Gastrocnemius medialis (tissue), 4 donors: ENCODE results near the gene CDK16. TPM values are rescaled to one million over a fixed set of nuclear protein-coding genes. Genes with fewer than 3 reads are reported as not detected.

Source experiments
- ATAC-seq, 2 donors: fragments of 150-250 bp; one replicate each; pipeline ENCODE4 v1.9.1; 2016
- DNase-seq, 2 donors: peaks; one replicate each; pipeline ENCODE4 v3.0.0-alpha.2; 2019
- H3K27ac ChIP-seq, 4 donors: fragments of 200-600 bp; sonication (generic); 1 replicate in 1 of 4; 2 replicates in 3 of 4; pipeline ENCODE4 v1.5.1; 2016 to 2018; ENCODE audit warnings: mild to moderate bottlenecking in 2 of 4, moderate library complexity in 1 of 4
- H3K27me3 ChIP-seq, 3 donors: fragments of 200-600 bp; sonication (generic) in 2 of 3; 1 replicate in 1 of 3; 2 replicates in 2 of 3; pipeline versions ENCODE4 v1.5.1 to v1.6.0; 2016 to 2019; ENCODE audit warnings: mild to moderate bottlenecking in 1 of 3, moderate library complexity in 1 of 3
- H3K36me3 ChIP-seq, 2 donors: fragments of 200-600 bp; sonication (generic) in 1 of 2; one replicate each; pipeline ENCODE4 v1.5.1; 2017 to 2018
- H3K4me1 ChIP-seq, 2 donors: fragments of 200-600 bp; sonication (generic) in 1 of 2; one replicate each; pipeline ENCODE4 v1.5.1; 2016 to 2017; ENCODE audit warnings: mild to moderate bottlenecking in 2 of 2
- H3K4me3 ChIP-seq, 4 donors: fragments of 200-600 bp; sonication (generic) in 3 of 4; 1 replicate in 1 of 4; 2 replicates in 3 of 4; pipeline ENCODE4 v1.5.1; 2016 to 2019; ENCODE audit warnings: mild to moderate bottlenecking in 2 of 4
- H3K9me3 ChIP-seq, 3 donors: fragments of 200-600 bp; sonication (generic) in 2 of 3; 1 replicate in 1 of 3; 2 replicates in 2 of 3; pipeline ENCODE4 v1.5.1; 2016 to 2019
- POLR2A ChIP-seq, 2 donors: fragments of 450-650 bp; IDR thresholded peaks; one replicate each; pipeline ENCODE4 v1.6.1; 2017; ENCODE audit warnings: antibody characterized with exemption in 2 of 2, mild to moderate bottlenecking in 2 of 2, moderate library complexity in 2 of 2
- in situ Hi-C, 4 donors: fragments of 200-750 bp; cut with MboI; loops; one replicate each; pipeline versions ENCODE4 v1.15.0 to v1.8.0; 2017; ENCODE audit warnings: low sequenced_read_pairs in 4 of 4
- intact Hi-C: fragments of 100-400 bp; cut with DNase I; formaldehyde crosslinking; loops from one replicate; pipeline ENCODE4 v1.15.1; 2023; ENCODE audit warnings: low total_unique reads
- total RNA-seq, 4 donors: library from RNA; depleted of rRNA; stranded (reverse); fragments of >200 nt; gene quantifications; one replicate each; pipeline versions ENCODE4 v1.1.0 to v1.2.3, GENCODE V29; 2016
- TF ChIP-seq, protein P1 (sequence below), 5 experiments: fragments of 450-650 bp in 3 of 5; fragments of 200-600 bp in 2 of 5; sonication (generic) in 2 of 5; IDR thresholded peaks in 4 of 5; conservative IDR thresholded peaks in 1 of 5; 1 replicate in 4 of 5; 2 replicates in 1 of 5; pipeline ENCODE4 v1.5.1; 2016 to 2019; ENCODE audit warnings: antibody characterized with exemption in 5 of 5, mild to moderate bottlenecking in 3 of 5, moderate library complexity in 3 of 5

CDK16 gene
- total RNA-seq, 4 donors from 2014 or later = 124 to 208 (median 178) TPM

DNA sequence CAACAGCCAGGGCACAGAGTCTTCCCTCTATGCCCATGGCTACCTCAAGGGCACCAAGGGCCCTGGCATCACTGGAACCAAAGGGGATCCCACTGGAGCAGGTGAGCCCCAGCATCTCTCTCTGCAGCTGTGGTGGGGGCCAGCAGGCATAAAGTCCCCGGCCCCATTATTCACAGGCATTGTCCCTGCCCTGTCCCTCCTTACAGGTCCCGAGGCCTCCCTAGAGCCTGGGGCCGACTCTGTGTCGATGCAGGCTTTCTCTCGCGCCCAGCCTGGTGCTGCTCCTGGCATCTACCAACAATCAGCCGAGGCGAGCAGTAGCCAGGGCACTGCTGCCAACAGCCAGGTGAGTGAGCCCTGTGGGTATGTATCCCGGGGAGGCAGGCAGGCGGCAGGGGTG, 37.2 kb upstream of the CDK16 start:
- intact Hi-C loops = no loop called here
- Histone ChIP-seq H3K36me3 (peaks cover 0 to 34% of the 10 kb centered on the region in 2 donors), H3K4me1 (no peaks in the 10 kb centered on the region), H3K4me3 (no peak overlapping the region), H3K27ac (no peak overlapping the region), H3K27me3 (no peaks in the 10 kb centered on the region), H3K9me3 (no peaks in the 10 kb centered on the region)
- ATAC-seq = no peak
- TF ChIP-seq POLR2A (IDR thresholded peaks at IDR 0.05) = no peak
- TF ChIP-seq, protein P1, sequence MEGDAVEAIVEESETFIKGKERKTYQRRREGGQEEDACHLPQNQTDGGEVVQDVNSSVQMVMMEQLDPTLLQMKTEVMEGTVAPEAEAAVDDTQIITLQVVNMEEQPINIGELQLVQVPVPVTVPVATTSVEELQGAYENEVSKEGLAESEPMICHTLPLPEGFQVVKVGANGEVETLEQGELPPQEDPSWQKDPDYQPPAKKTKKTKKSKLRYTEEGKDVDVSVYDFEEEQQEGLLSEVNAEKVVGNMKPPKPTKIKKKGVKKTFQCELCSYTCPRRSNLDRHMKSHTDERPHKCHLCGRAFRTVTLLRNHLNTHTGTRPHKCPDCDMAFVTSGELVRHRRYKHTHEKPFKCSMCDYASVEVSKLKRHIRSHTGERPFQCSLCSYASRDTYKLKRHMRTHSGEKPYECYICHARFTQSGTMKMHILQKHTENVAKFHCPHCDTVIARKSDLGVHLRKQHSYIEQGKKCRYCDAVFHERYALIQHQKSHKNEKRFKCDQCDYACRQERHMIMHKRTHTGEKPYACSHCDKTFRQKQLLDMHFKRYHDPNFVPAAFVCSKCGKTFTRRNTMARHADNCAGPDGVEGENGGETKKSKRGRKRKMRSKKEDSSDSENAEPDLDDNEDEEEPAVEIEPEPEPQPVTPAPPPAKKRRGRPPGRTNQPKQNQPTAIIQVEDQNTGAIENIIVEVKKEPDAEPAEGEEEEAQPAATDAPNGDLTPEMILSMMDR (IDR thresholded peaks at IDR 0.05 in 4 of 5, conservative IDR thresholded peaks at IDR 0.05 in 1 of 5) = no peak
- in situ Hi-C loops = loop anchor here in 1 of 4 donors (25.0 kb wide), 1 partner anchor 181 kb away; the partner anchor contains the start of gene ZNF157
- no peak for DNase-seq

DNA sequence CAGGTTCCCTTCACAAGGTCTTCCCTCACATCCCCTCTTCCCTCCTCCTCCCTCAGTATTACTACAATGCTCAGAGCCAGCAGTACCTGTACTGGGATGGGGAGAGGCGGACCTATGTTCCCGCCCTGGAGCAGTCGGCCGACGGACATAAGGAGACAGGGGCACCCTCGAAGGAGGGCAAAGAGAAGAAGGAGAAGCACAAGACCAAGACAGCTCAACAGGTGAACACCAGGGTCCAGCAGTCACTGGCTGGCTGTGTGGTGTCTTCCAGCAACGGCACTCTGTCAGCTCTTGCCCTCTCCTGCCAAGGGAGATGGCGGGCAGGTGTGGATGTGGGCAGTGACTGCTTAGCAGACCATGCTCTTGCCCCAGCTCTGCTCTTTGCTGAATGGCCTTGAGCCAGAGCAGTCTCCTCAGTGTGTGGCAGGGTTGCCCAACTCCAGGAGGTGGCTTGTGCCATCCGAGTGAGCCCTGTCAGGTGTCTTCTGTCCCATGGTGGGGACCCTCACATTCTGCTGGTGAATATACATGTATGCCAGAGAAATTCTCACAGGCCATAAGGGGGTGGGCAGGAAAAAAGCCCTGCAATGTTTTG, 36.3 kb upstream of the CDK16 start:
- TF ChIP-seq POLR2A (IDR thresholded peaks at IDR 0.05) = no peak
- TF ChIP-seq, protein P1 (IDR thresholded peaks at IDR 0.05 in 4 of 5, conservative IDR thresholded peaks at IDR 0.05 in 1 of 5) = no peak
- in situ Hi-C loops = loop anchor here in 1 of 4 donors (25.0 kb wide), 1 partner anchor 180 kb away; the partner anchor contains the start of gene ZNF157
- Histone ChIP-seq H3K4me3 (no peak overlapping the region), H3K27ac (no peak overlapping the region), H3K36me3 (peaks cover 0 to 31% of the 10 kb centered on the region in 2 donors), H3K4me1 (no peaks in the 10 kb centered on the region), H3K9me3 (no peaks in the 10 kb centered on the region), H3K27me3 (no peaks in the 10 kb centered on the region)
- ATAC-seq (no peak), DNase-seq (no peak)
- intact Hi-C loops = no loop called here

DNA sequence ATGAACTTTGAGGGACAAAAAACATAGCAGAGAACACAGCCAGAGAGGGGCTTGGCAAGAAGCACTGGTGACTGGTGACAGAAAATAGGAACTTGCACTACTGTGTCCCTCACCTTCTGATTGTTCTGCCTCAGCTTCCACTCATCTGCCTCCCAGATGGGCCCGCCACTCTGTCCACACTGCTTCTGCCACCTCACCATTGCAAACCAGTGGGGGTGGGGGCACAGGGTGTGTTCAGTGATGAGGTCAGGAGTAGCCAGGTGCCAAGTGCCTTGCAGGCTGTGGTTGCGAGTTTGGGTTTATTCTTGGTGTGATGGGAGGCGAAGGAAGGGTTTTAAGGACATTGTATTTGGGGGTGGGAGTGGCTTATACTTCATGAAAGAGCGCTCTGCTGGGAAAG, 34.0 kb upstream of the CDK16 start:
- Histone ChIP-seq H3K4me1 (no peaks in the 10 kb centered on the region), H3K27ac (peak overlapping the region in 1 of 4 donors; percentile 52), H3K4me3 (no peak overlapping the region), H3K9me3 (no peaks in the 10 kb centered on the region), H3K27me3 (no peaks in the 10 kb centered on the region), H3K36me3 (peaks cover 0 to 28% of the 10 kb centered on the region in 2 donors)
- intact Hi-C loops = no loop called here
- ATAC-seq (no peak), DNase-seq (no peak)
- in situ Hi-C loops = loop anchor here in 1 of 4 donors (25.0 kb wide), 1 partner anchor 178 kb away; the partner anchor contains the start of gene ZNF157
- TF ChIP-seq, protein P1 (IDR thresholded peaks at IDR 0.05 in 4 of 5, conservative IDR thresholded peaks at IDR 0.05 in 1 of 5) = no peak
- TF ChIP-seq POLR2A (IDR thresholded peaks at IDR 0.05) = no peak

DNA sequence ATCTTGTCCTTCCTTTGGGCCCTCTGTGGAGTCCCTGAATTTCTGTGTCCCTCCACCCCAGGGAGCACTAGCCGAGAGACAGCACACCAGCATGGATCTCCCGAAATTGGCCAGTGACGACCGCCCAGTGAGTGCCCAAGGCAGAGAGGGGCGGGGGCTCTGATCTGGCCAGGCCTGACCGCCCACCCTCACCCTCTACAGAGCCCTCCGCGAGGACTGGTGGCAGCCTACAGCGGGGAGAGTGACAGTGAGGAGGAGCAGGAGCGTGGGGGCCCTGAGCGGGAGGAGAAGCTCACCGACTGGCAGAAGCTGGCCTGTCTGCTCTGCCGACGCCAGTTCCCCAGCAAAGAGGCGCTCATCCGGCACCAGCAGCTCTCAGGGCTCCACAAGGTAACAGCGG, 33.2 kb upstream of the CDK16 start:
- H3K36me3 ChIP-seq = peaks cover 0 to 28% of the 10 kb centered on the region in 2 donors
- DNase-seq (no peak), ATAC-seq (no peak)
- H3K4me3 ChIP-seq = no peak overlapping the region
- H3K27ac ChIP-seq = no peak overlapping the region
- H3K9me3 ChIP-seq = no peaks in the 10 kb centered on the region
- intact Hi-C loops = no loop called here
- peaks cover 0 to 1% of the 10 kb centered on the region in 2 donors for H3K4me1 ChIP-seq
- TF ChIP-seq, protein P1 (IDR thresholded peaks at IDR 0.05 in 4 of 5, conservative IDR thresholded peaks at IDR 0.05 in 1 of 5) = no peak
- TF ChIP-seq POLR2A (IDR thresholded peaks at IDR 0.05) = no peak
- no peaks in the 10 kb centered on the region for H3K27me3 ChIP-seq
- in situ Hi-C loops = loop anchor here in 1 of 4 donors (25.0 kb wide), 1 partner anchor 177 kb away; the partner anchor contains the start of gene ZNF157
